IMR-90 (cell line): ENCODE data around the gene RNF123. TPM values are rescaled to one million over a fixed set of nuclear protein-coding genes. Genes with fewer than 3 reads are reported as not detected.

Source experiments
- ATAC-seq: fragments of 200-7000 bp; cut with Tn5 transposase; 2 replicates; pipeline ENCODE4 v1.9.1; 2020; ENCODE audit warnings: low read depth, mild to moderate bottlenecking, moderate library complexity
- BruUV-seq: library from RNA; stranded (reverse); fragments of 400-500 nt; replicated peaks from 2 replicates; lab custom pipeline; 2021; lab: Mats Ljungman, UMichigan
- CTCF ChIA-PET: fragments of 300-600 bp; formaldehyde crosslinking; extraction: SDS; loops from one replicate; lab custom pipeline; 2021; ENCODE audit warnings: antibody characterized with exemption; lab: Yijun Ruan, JAX
- POLR2A ChIA-PET: fragments of 300-600 bp; sonication (Branson Sonifier 250); formaldehyde crosslinking; loops from one replicate; lab custom pipeline; 2022; ENCODE audit warnings: antibody characterized with exemption; ENCODE audit not compliant: unreplicated experiment; lab: Charles Lee
- DNase-seq: peaks from one replicate; pipeline ENCODE4 v3.0.0; 2013
- H2AFZ ChIP-seq: replicated peaks from 2 replicates; pipeline ENCODE3; 2013; ENCODE audit warnings: low read length, mild to moderate bottlenecking; ENCODE audit not compliant: poor library complexity
- H2AK5ac ChIP-seq: 2 replicates; pipeline ENCODE4 v1.6.1; 2013; ENCODE audit warnings: low read depth, low read length, inconsistent platforms
- H2AK9ac ChIP-seq: replicated peaks from 2 replicates; pipeline ENCODE3; 2013; ENCODE audit warnings: mild to moderate bottlenecking, low read depth, low read length, moderate library complexity; ENCODE audit not compliant: poor library complexity
- H2BK120ac ChIP-seq: 2 replicates; pipeline ENCODE4 v1.6.1; 2013; ENCODE audit warnings: low read depth, low read length, inconsistent platforms
- H2BK15ac ChIP-seq: 3 replicates; pipeline ENCODE4 v1.6.1; 2013; ENCODE audit warnings: low read depth, low read length, inconsistent platforms
- H2BK20ac ChIP-seq: 2 replicates; pipeline ENCODE4 v1.6.1; 2013; ENCODE audit warnings: low read depth, mild to moderate bottlenecking, inconsistent platforms, low read length, moderate library complexity
- H2BK5ac ChIP-seq: 2 replicates; pipeline ENCODE4 v1.6.1; 2013; ENCODE audit warnings: mild to moderate bottlenecking, low read depth, low read length, inconsistent platforms; ENCODE audit not compliant: poor library complexity, severe bottlenecking
- H3K14ac ChIP-seq: replicated peaks from 2 replicates; pipeline ENCODE4 v1.6.1; 2013; ENCODE audit warnings: low read depth, low read length, inconsistent platforms
- H3K18ac ChIP-seq: 2 replicates; pipeline ENCODE4 v1.6.1; 2013; ENCODE audit warnings: low read depth, low read length, control low read depth
- H3K23ac ChIP-seq: 2 replicates; pipeline ENCODE4 v1.6.1; 2013; ENCODE audit warnings: low read depth, low read length, inconsistent platforms
- H3K27ac ChIP-seq: 2 replicates; pipeline ENCODE4 v1.5.1; 2013; ENCODE audit warnings: mild to moderate bottlenecking, control low read depth, low read length; ENCODE audit not compliant: insufficient read depth
- H3K27me3 ChIP-seq: 2 replicates; pipeline ENCODE4 v1.6.1; 2013; ENCODE audit warnings: low read length; ENCODE audit not compliant: control insufficient read depth, insufficient read depth
- H3K36me3 ChIP-seq: 2 replicates; pipeline ENCODE4 v1.6.1; 2013; ENCODE audit warnings: low read length, mixed read lengths; ENCODE audit not compliant: control insufficient read depth, insufficient read depth
- H3K4ac ChIP-seq: 2 replicates; pipeline ENCODE4 v1.6.1; 2013; ENCODE audit warnings: low read depth, low read length, inconsistent platforms
- H3K4me1 ChIP-seq: 2 replicates; pipeline ENCODE4 v1.6.1; 2013; ENCODE audit warnings: low read length, mixed read lengths; ENCODE audit not compliant: control insufficient read depth, insufficient read depth
- H3K4me2 ChIP-seq: 2 replicates; pipeline ENCODE4 v1.6.1; 2013; ENCODE audit warnings: low read depth, mild to moderate bottlenecking, control low read depth, low read length, moderate library complexity
- H3K4me3 ChIP-seq: 2 replicates; pipeline ENCODE4 v1.5.1; 2013; ENCODE audit warnings: low read depth, mild to moderate bottlenecking, control low read depth, low read length, moderate library complexity; ENCODE audit not compliant: insufficient read depth
- H3K56ac ChIP-seq: 2 replicates; pipeline ENCODE4 v1.6.1; 2013; ENCODE audit warnings: low read length, inconsistent platforms; ENCODE audit not compliant: insufficient read depth; ENCODE audit errors: extremely low read depth
- H3K79me1 ChIP-seq, 2 experiments: 2 replicates each; pipeline ENCODE4 v1.6.1; 2013; ENCODE audit warnings: low read length in 2 of 2, inconsistent platforms in 1 of 2, low read depth in 1 of 2
- H3K9ac ChIP-seq: 2 replicates; pipeline ENCODE4 v1.6.1; 2013; ENCODE audit warnings: low read depth, low read length, control low read depth
- H3K9me1 ChIP-seq: 2 replicates; pipeline ENCODE4 v1.6.1; 2013; ENCODE audit warnings: low read length, inconsistent platforms; ENCODE audit not compliant: insufficient read depth
- H3K9me3 ChIP-seq: 2 replicates; pipeline ENCODE4 v1.6.1; 2013; ENCODE audit warnings: low read length; ENCODE audit not compliant: control insufficient read depth, insufficient read depth
- H4K20me1 ChIP-seq: 2 replicates; pipeline ENCODE4 v1.6.1; 2013; ENCODE audit warnings: low read length, inconsistent platforms; ENCODE audit not compliant: insufficient read depth
- H4K5ac ChIP-seq: 2 replicates; pipeline ENCODE4 v1.6.1; 2013; ENCODE audit warnings: mild to moderate bottlenecking, low read depth, low read length, control low read depth
- H4K8ac ChIP-seq, 2 experiments: 2 replicates each; pipeline ENCODE4 v1.6.1; 2013; ENCODE audit warnings: low read depth in 2 of 2, low read length in 2 of 2, control low read depth in 1 of 2, inconsistent platforms in 1 of 2
- H4K91ac ChIP-seq: 2 replicates; pipeline ENCODE4 v1.6.1; 2013; ENCODE audit warnings: low read depth, low read length, inconsistent platforms; ENCODE audit not compliant: insufficient read depth
- BHLHE40 ChIP-seq: fragments of 150-350 bp; IDR thresholded peaks from 2 replicates; pipeline ENCODE4 v1.6.1; 2016; ENCODE audit warnings: mild to moderate bottlenecking, low read depth, low read length
- CEBPB ChIP-seq: IDR thresholded peaks from 2 replicates; pipeline ENCODE4 v1.6.1; 2012; ENCODE audit warnings: low read depth, low read length, improper control_type of control experiment
- CHD1 ChIP-seq: IDR thresholded peaks from 2 replicates; pipeline ENCODE4 v1.6.1; 2012; ENCODE audit warnings: low read depth, low read length, improper control_type of control experiment
- CTCF ChIP-seq: conservative IDR thresholded peaks from 2 replicates; pipeline ENCODE4 v1.5.1; 2012; ENCODE audit warnings: mild to moderate bottlenecking, low read depth, low read length, improper control_type of control experiment
- ELK1 ChIP-seq: fragments of 150-350 bp; IDR thresholded peaks from 2 replicates; pipeline ENCODE4 v1.6.1; 2016; ENCODE audit warnings: low read depth, mild to moderate bottlenecking, low read length, moderate library complexity, borderline replicate concordance
- FOS ChIP-seq: fragments of 150-350 bp; IDR thresholded peaks from 2 replicates; pipeline ENCODE4 v1.6.1; 2016; ENCODE audit warnings: low read depth, low read length
- MAFK ChIP-seq: IDR thresholded peaks from 2 replicates; pipeline ENCODE4 v1.6.1; 2012; ENCODE audit warnings: low read depth, low read length, improper control_type of control experiment
- MAZ ChIP-seq: IDR thresholded peaks from 2 replicates; pipeline ENCODE4 v1.6.1; 2012; ENCODE audit warnings: low read depth, mild to moderate bottlenecking, low read length, improper control_type of control experiment, moderate library complexity, borderline replicate concordance
- MXI1 ChIP-seq: IDR thresholded peaks from 2 replicates; pipeline ENCODE4 v1.6.1; 2012; ENCODE audit warnings: low read depth, mild to moderate bottlenecking, low read length, moderate library complexity, borderline replicate concordance
- POLR2A ChIP-seq: IDR thresholded peaks from 2 replicates; pipeline ENCODE4 v1.6.1; 2012; ENCODE audit warnings: mild to moderate bottlenecking, low read depth, low read length
- RAD21 ChIP-seq: IDR thresholded peaks from 2 replicates; pipeline ENCODE4 v1.6.1; 2012; ENCODE audit warnings: low read length, improper control_type of control experiment
- RCOR1 ChIP-seq: IDR thresholded peaks from 2 replicates; pipeline ENCODE4 v1.6.1; 2012; ENCODE audit warnings: mild to moderate bottlenecking, low read length, improper control_type of control experiment; ENCODE audit not compliant: insufficient replicate concordance
- RFX5 ChIP-seq: IDR thresholded peaks from 2 replicates; pipeline ENCODE4 v1.8.0; 2012; ENCODE audit warnings: low read depth, mild to moderate bottlenecking, low read length, moderate library complexity
- SMC3 ChIP-seq: fragments of 150-350 bp; IDR thresholded peaks from 2 replicates; pipeline ENCODE4 v1.6.1; 2016; ENCODE audit warnings: low read depth, mild to moderate bottlenecking, antibody characterized with exemption, low read length, moderate library complexity
- USF2 ChIP-seq: fragments of 150-350 bp; IDR thresholded peaks from 2 replicates; pipeline ENCODE4 v1.6.1; 2017; ENCODE audit warnings: mild to moderate bottlenecking, antibody characterized with exemption, low read length, low read depth
- dilution Hi-C: fragments of 300-500 bp; cut with HindIII; formaldehyde crosslinking; loops from one replicate; pipeline ENCODE4 v1.14.3; 2018; ENCODE audit warnings: low sequenced_read_pairs; ENCODE audit not compliant: unreplicated experiment
- in situ Hi-C: fragments of 300-500 bp; cut with MboI; formaldehyde crosslinking; loops from 3 replicates; pipeline ENCODE4 v1.14.3; 2019; ENCODE audit warnings: low sequenced_read_pairs, inconsistent platforms, mixed read lengths
- intact Hi-C: fragments of 100-400 bp; cut with micrococcal nuclease; formaldehyde crosslinking; loops from 2 replicates; pipeline ENCODE4 v1.10.0; 2022
- polyA plus RNA-seq, 3 experiments: library from polyadenylated mRNA; depleted of rRNA; stranded (reverse); fragments of >200 nt; gene quantifications; 2 replicates each; pipeline ENCODE4 v1.2.3, GENCODE V29; 2012; ENCODE audit warnings: low replicate concordance in 1 of 3
- total RNA-seq: library from RNA; depleted of rRNA; stranded (reverse); fragments of >200 nt; gene quantifications from 2 replicates; pipeline ENCODE4 v1.2.3, GENCODE V29; 2012

RNF123 gene
- total and polyA plus RNA-seq, 2 of the 4 experiments (the other 2 are of a cell fraction): 13.4 to 37.7 TPM

- no TSS peak for BruUV-seq
- Histone ChIP-seq H2BK15ac (no peak overlapping the region), H3K4me1 (peaks cover 7% of the 10 kb centered on the region), H3K14ac (no peak overlapping the region), H3K27me3 (no peaks in the 10 kb centered on the region), H3K9me3 (no peaks in the 10 kb centered on the region), H4K8ac (no peak overlapping the region), H3K56ac (no peak overlapping the region), H4K91ac (no peak overlapping the region), H2BK120ac (no peak overlapping the region), H3K4me3 (no peak overlapping the region), H3K79me1 (peaks cover 28 to 51% of the 10 kb centered on the region in 2 experiments), H3K4ac (peak overlapping the region; percentile 18; the same call in 1 of the 2 replicates), H3K9me1 (peaks cover 3% of the 10 kb centered on the region; the same call in 1 of the 2 replicates), H3K18ac (no peak overlapping the region), H2BK5ac (peak overlapping the region; percentile 41), H3K9ac (no peak overlapping the region), H3K23ac (no peak overlapping the region), H4K5ac (no peak overlapping the region), H3K36me3 (peaks cover 4% of the 10 kb centered on the region; the same call in 1 of the 2 replicates), H2AK9ac (no peak overlapping the region), H2AFZ (no peak overlapping the region), H4K20me1 (peaks cover 56% of the 10 kb centered on the region), H3K27ac (peak overlapping the region; percentile 46; the same call in 1 of the 2 replicates), H2BK20ac (no peak overlapping the region), H2AK5ac (no peak overlapping the region), H3K4me2 (peak overlapping the region; percentile 23; the same call in 1 of the 2 replicates)
- ChIA-PET CTCF (interaction anchor here (0.7 to 1.4 kb wide), 2 partner anchors 10 to 30 kb away, joined by 3 read pairs; partner anchors contain the start of gene CDHR4), POLR2A (no interaction called here)
- ATAC-seq (no peak; the same call in 1 of the 2 replicates), DNase-seq (no peak)
- TF ChIP-seq CEBPB: no peak
- TF ChIP-seq CHD1: no peak
- TF ChIP-seq RFX5: no peak
- TF ChIP-seq FOS: no peak
- TF ChIP-seq BHLHE40: no peak
- no peak for TF ChIP-seq MAZ
- TF ChIP-seq CTCF: no peak
- no peak for TF ChIP-seq USF2
- TF ChIP-seq SMC3: no peak
- TF ChIP-seq MXI1: no peak
- no peak for TF ChIP-seq MAFK
- TF ChIP-seq RCOR1: no peak
- no peak for TF ChIP-seq RAD21
- TF ChIP-seq ELK1: no peak
- no peak for TF ChIP-seq POLR2A
- intact Hi-C loops (no loop called here), in situ Hi-C loops (no loop called here), dilution Hi-C loops (no loop called here)
Observed at GRCh38 chr3:49769926-49770325, 80.6 kb downstream of the RNF123 start.
